ENCODE measurements around the gene RIC1.

The RIC1 gene

DNA sequence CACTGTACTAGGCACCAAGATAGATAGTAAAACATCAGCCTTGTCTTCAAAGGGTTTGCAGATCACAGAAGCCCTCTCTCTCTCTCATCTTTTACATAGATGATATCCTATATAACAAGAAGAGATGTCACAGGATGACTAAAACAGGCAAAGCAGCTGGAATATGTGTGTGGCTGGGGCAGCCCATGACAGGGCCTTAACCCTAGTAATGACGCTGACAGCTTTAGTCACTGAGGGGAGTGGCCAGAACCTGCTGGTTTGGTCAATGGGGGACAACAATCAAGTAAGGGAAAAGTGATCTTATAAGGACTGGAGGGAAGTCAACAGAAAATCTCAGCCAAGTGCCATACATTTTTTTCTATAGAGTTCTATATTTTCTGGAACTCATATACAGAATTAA lies 41.9 kb upstream of the RIC1 start:
- peak; percentile 73 for DNase-seq (ENCODE audit: low read depth)
- H3K4me3 ChIP-seq (ENCODE audit: low read depth, low read length) = no peak overlapping the region
- TF ChIP-seq, protein P1, sequence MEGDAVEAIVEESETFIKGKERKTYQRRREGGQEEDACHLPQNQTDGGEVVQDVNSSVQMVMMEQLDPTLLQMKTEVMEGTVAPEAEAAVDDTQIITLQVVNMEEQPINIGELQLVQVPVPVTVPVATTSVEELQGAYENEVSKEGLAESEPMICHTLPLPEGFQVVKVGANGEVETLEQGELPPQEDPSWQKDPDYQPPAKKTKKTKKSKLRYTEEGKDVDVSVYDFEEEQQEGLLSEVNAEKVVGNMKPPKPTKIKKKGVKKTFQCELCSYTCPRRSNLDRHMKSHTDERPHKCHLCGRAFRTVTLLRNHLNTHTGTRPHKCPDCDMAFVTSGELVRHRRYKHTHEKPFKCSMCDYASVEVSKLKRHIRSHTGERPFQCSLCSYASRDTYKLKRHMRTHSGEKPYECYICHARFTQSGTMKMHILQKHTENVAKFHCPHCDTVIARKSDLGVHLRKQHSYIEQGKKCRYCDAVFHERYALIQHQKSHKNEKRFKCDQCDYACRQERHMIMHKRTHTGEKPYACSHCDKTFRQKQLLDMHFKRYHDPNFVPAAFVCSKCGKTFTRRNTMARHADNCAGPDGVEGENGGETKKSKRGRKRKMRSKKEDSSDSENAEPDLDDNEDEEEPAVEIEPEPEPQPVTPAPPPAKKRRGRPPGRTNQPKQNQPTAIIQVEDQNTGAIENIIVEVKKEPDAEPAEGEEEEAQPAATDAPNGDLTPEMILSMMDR (conservative IDR thresholded peaks at IDR 0.05; ENCODE audit: low read depth, low read length) = no peak

DNA sequence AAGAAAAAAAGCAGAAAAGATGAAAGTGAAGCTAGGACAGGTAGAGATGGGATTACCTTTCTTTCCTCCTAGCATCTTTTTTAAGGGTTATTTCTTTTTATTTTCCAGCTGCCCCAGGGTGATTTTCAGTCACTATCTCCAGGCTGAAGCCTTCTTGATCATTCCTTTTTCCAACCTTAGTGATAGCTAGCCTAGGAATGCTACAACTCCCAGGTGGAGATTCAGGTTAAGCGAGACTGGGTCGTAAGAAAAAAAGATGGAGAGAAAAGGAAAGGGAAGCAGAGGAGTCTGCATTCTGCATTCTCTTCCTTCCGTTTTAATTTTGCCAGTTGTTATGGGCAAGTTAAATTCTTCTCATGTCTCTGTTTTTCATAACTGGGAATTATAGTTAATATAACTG lies 36.7 kb upstream of the RIC1 start:
- no peak for DNase-seq (ENCODE audit: low read depth)
- H3K4me3 ChIP-seq (ENCODE audit: low read depth, low read length) = no peak overlapping the region
- TF ChIP-seq, protein P1 (conservative IDR thresholded peaks at IDR 0.05; ENCODE audit: low read depth, low read length) = no peak

- TF ChIP-seq, protein P1 (conservative IDR thresholded peaks at IDR 0.05; ENCODE audit: low read depth, low read length) = no peak
- no peak for DNase-seq (ENCODE audit: low read depth)
- H3K4me3 ChIP-seq (ENCODE audit: low read depth, low read length) = no peak overlapping the region
Measured at GRCh38 chr9:5592904-5593303, 36.0 kb upstream of the RIC1 start.

GRCh38 chr9:5593904-5594303 lies 35.0 kb upstream of the RIC1 start:
- DNase-seq (ENCODE audit: low read depth) = no peak
- no peak overlapping the region for H3K4me3 ChIP-seq (ENCODE audit: low read depth, low read length)
- TF ChIP-seq, protein P1 (conservative IDR thresholded peaks at IDR 0.05; ENCODE audit: low read depth, low read length) = no peak

GRCh38 chr9:5596173-5596572 lies 32.7 kb upstream of the RIC1 start:
- TF ChIP-seq, protein P1 (conservative IDR thresholded peaks at IDR 0.05; ENCODE audit: low read depth, low read length) = no peak
- DNase-seq (ENCODE audit: low read depth) = no peak
- H3K4me3 ChIP-seq (ENCODE audit: low read depth, low read length) = no peak overlapping the region

GRCh38 chr9:5608298-5609225 lies 20.3 kb upstream of the RIC1 start:
- TF ChIP-seq, protein P1 (conservative IDR thresholded peaks at IDR 0.05; ENCODE audit: low read depth, low read length) = no peak
- H3K4me3 ChIP-seq (ENCODE audit: low read depth, low read length) = peak overlapping the region; percentile 25
- peak; percentile 40 for DNase-seq (ENCODE audit: low read depth)

DNA sequence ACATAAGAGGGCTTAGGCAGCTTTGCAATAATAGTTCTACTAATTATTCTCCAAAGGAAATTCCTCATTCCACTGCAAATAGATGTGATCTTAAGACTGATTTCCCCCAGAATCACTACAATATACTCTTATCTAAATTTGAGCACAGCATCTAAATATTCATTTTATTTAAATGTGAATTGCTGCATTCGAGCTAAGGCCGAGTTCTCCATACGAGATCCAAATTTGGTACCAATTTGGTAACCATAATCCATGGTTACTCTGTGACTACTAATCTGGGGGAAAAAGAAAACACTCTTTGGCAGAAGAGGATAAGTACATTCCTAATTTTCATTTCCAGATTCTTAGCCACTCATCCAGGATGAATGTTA lies 19.7 kb upstream of the RIC1 start:
- H3K4me3 ChIP-seq (ENCODE audit: low read depth, low read length) = no peak overlapping the region
- TF ChIP-seq, protein P1 (conservative IDR thresholded peaks at IDR 0.05; ENCODE audit: low read depth, low read length) = no peak
- no peak for DNase-seq (ENCODE audit: low read depth)

All from choroid plexus epithelial cell (primary cell).